KMS-11 (cell line): Measurements from ENCODE around the gene KCNQ1.

ENCODE experiments used
- H2AFZ ChIP-seq: fragments of 200-600 bp; sonication (generic); 2 replicates; pipeline ENCODE4 v1.6.1; 2016; ENCODE audit warnings: antibody characterized with exemption, mixed run types, low read depth
- H3K27ac ChIP-seq: fragments of 200-600 bp; sonication (generic); 2 replicates; pipeline ENCODE4 v1.6.1; 2016; ENCODE audit warnings: mild to moderate bottlenecking, mixed run types
- H3K27me3 ChIP-seq: fragments of 200-600 bp; sonication (generic); 2 replicates; pipeline ENCODE4 v1.6.1; 2017; ENCODE audit warnings: mild to moderate bottlenecking, low read depth, mixed run types, moderate library complexity; ENCODE audit not compliant: insufficient read depth
- H3K36me3 ChIP-seq: fragments of 200-600 bp; sonication (generic); 2 replicates; pipeline ENCODE4 v1.6.1; 2017; ENCODE audit warnings: mild to moderate bottlenecking, mixed run types; ENCODE audit not compliant: insufficient read depth
- H3K4me1 ChIP-seq: fragments of 200-600 bp; sonication (generic); 2 replicates; pipeline ENCODE4 v1.6.1; 2016; ENCODE audit warnings: mild to moderate bottlenecking, low read depth, mixed run types; ENCODE audit not compliant: poor library complexity, severe bottlenecking
- H3K4me2 ChIP-seq: fragments of 200-600 bp; sonication (generic); 2 replicates; pipeline ENCODE4 v1.7.0; 2016; ENCODE audit warnings: mild to moderate bottlenecking, mixed run types
- H3K4me3 ChIP-seq: fragments of 200-600 bp; sonication (generic); IDR thresholded peaks from 2 replicates; pipeline ENCODE4 v1.6.1; 2017; ENCODE audit warnings: low read depth, low read length, mixed read lengths; ENCODE audit not compliant: insufficient read depth
- H3K79me2 ChIP-seq: fragments of 200-600 bp; sonication (generic); 2 replicates; pipeline ENCODE4 v1.6.1; 2016; ENCODE audit warnings: low read depth, mixed run types; ENCODE audit not compliant: insufficient read depth
- H3K9ac ChIP-seq: fragments of 200-600 bp; sonication (generic); 2 replicates; pipeline ENCODE4 v1.6.1; 2016; ENCODE audit warnings: mild to moderate bottlenecking, mixed run types
- H4K20me1 ChIP-seq: fragments of 200-600 bp; sonication (generic); 2 replicates; pipeline ENCODE4 v1.6.1; 2016; ENCODE audit warnings: mild to moderate bottlenecking, mixed run types; ENCODE audit not compliant: insufficient read depth
- TF ChIP-seq, protein P1 (sequence below): fragments of 200-600 bp; sonication (generic); conservative IDR thresholded peaks from 2 replicates; pipeline ENCODE4 v1.6.1; 2017; ENCODE audit warnings: low read depth, mild to moderate bottlenecking, antibody characterized with exemption, low read length, moderate library complexity, mixed read lengths

The KCNQ1 gene

DNA sequence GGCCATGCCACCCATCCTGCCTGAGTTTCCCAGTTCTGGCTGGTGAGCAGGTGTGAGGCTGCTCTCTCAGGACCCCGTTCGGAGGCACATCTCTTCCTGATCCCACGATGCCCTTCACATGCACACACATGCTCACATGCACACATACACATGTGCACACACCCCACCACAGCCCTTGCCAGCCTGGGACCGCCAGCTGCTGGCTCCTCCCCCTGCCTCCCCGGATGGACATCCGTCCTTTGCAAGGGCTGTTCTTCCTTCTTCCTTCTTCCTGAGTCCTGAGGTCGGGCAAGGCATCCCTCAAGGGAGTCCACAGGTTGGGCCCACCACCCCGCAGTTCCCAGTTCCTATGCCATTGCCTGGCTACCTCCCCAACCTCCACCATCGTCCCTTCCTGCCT is 451.2 kb downstream of the KCNQ1 start:
- Histone ChIP-seq H3K9ac (no peak overlapping the region), H2AFZ (no peak overlapping the region), H3K36me3 (no peaks in the 10 kb centered on the region), H3K79me2 (no peaks in the 10 kb centered on the region), H3K4me3 (no peak overlapping the region), H3K27ac (no peak overlapping the region), H3K4me2 (no peak overlapping the region), H4K20me1 (no peaks in the 10 kb centered on the region), H3K27me3 (no peaks in the 10 kb centered on the region), H3K4me1 (peaks cover 5% of the 10 kb centered on the region)
- TF ChIP-seq, protein P1, sequence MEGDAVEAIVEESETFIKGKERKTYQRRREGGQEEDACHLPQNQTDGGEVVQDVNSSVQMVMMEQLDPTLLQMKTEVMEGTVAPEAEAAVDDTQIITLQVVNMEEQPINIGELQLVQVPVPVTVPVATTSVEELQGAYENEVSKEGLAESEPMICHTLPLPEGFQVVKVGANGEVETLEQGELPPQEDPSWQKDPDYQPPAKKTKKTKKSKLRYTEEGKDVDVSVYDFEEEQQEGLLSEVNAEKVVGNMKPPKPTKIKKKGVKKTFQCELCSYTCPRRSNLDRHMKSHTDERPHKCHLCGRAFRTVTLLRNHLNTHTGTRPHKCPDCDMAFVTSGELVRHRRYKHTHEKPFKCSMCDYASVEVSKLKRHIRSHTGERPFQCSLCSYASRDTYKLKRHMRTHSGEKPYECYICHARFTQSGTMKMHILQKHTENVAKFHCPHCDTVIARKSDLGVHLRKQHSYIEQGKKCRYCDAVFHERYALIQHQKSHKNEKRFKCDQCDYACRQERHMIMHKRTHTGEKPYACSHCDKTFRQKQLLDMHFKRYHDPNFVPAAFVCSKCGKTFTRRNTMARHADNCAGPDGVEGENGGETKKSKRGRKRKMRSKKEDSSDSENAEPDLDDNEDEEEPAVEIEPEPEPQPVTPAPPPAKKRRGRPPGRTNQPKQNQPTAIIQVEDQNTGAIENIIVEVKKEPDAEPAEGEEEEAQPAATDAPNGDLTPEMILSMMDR: no peak

DNA sequence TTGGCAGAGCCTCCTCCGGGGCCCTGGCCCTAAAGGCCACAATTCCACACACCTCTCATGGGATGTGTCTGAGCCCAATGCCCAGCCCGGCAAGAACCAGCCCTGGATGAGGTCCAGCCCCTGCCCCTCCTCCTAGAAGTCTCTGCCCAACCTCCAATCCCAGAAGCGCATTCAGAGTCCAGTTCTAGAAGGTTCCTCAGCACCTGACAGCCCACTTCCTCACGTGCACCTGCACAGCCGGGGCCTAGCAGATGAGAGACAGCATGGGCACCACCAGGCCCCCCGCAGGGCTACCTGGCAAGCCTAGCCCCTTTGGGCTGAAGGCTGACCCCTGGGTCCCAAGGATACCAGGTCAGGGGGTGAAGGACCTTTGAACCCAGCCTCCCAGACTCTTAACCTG is 452.2 kb downstream of the KCNQ1 start:
- H4K20me1 ChIP-seq: no peaks in the 10 kb centered on the region
- H3K4me1 ChIP-seq: peaks cover 12% of the 10 kb centered on the region
- H3K4me2 ChIP-seq: no peak overlapping the region
- no peak overlapping the region for H2AFZ ChIP-seq
- no peaks in the 10 kb centered on the region for H3K27me3 ChIP-seq
- no peaks in the 10 kb centered on the region for H3K36me3 ChIP-seq
- H3K79me2 ChIP-seq: no peaks in the 10 kb centered on the region
- no peak overlapping the region for H3K27ac ChIP-seq
- no peak overlapping the region for H3K9ac ChIP-seq
- no peak overlapping the region for H3K4me3 ChIP-seq
- TF ChIP-seq, protein P1: no peak

DNA sequence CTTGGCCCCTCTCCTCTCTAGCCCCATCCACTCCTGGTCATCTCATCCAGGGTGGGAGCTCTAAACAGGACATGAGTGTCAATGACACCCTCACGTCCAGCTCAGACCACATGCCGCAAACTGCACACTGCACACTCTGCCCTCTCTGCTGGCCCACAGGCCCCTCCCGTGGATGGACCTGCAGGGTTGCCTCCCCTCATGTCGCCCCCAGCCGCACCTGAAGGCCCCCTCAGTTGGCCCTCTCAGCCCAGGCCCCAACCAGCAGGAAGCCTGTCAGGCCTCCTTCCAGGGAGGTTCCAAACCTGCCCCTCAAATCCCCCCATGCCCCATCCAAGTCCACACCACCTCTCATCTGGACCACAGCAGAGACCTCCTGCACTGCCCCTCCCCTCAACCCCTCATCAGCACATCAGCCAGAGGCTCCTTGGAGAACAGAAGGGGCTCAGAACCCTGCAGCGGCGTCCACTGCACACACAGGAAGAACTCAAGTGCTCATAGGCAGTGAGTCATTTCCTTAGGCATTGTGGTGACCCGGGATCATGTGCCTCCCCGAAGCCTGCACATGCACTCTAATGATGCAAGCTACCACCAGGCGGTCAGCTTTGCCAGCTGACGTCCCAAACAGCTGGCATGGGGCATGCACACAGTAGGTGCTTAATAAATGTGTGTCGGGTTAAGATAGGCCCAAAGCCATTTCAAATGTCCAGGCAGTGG is 453.7 kb downstream of the KCNQ1 start:
- Histone ChIP-seq H2AFZ (no peak overlapping the region), H3K4me1 (peaks cover 7% of the 10 kb centered on the region), H4K20me1 (no peaks in the 10 kb centered on the region), H3K27me3 (no peaks in the 10 kb centered on the region), H3K9ac (no peak overlapping the region), H3K27ac (no peak overlapping the region), H3K4me3 (no peak overlapping the region), H3K36me3 (no peaks in the 10 kb centered on the region), H3K79me2 (no peaks in the 10 kb centered on the region), H3K4me2 (no peak overlapping the region)
- TF ChIP-seq, protein P1: no peak
